UCSD-AML1 (cell line): ENCODE measurements around the gene YPEL2.
"Not testable (repeated sequence)": the region's sequence is repeated elsewhere in the genome, so short reads cannot be mapped to it uniquely, and the experiment has no call there.

ENCODE experiments used
- DNase-seq: peaks from one replicate; lab custom pipeline; 2025; ENCODE audit not compliant: unreplicated experiment; lab: John Stamatoyannopoulos, UW

YPEL2 gene

DNA sequence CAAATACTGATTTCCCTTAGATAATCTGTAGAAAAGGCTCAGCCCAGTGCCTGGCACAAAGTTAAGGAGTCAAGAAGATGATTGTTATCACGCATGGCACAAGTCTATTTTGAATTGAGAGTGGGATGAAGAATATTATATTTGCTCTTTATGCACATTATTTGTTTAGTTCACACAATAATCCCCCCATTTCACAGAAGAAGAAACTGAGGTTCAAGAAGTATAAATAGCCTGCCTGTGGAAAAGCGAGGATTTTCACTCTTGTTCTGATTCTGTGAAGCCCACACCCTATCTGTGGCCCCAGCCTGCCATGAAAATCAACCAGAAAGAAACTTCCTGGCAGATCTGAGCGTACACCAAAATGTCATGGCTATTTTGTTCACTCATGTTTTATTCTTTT lies 73.0 kb downstream of the YPEL2 start:
- DNase-seq = no peak

DNA sequence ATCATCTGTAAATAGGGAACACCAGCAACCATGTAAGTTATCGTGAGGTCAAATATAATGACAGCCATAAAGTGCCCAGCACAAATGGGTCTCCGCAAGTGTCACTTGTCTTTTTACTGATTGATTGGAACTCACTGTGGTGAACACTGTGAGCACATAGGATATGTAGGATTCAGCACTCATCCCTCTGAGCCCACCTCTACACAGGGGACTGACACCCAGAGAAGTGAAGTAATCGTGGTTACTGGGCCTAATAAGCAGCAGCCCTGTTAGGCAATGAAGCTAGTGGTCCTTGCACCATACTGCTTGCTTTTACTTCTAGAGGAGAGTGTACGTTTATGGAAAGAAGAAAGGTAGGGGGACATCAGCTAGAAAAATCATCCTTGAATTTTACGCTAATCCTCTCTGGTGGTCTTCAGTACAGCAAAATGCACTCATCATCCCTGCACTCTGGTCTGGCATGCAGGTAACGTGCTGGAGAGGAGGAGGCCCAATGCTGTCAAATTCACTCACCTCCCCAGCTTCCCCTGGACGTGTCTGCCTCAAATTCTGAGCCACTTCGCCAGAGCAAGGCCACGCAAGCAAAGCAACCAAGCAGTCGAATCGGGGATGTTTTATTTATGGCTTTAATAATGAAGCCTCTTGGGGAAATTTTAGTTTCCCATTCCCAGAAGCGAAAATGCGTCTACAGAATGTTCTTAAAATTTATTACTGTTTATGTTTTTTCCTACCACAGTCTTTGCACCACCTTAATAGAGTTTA lies 74.7 kb downstream of the YPEL2 start:
- no peak for DNase-seq

DNA sequence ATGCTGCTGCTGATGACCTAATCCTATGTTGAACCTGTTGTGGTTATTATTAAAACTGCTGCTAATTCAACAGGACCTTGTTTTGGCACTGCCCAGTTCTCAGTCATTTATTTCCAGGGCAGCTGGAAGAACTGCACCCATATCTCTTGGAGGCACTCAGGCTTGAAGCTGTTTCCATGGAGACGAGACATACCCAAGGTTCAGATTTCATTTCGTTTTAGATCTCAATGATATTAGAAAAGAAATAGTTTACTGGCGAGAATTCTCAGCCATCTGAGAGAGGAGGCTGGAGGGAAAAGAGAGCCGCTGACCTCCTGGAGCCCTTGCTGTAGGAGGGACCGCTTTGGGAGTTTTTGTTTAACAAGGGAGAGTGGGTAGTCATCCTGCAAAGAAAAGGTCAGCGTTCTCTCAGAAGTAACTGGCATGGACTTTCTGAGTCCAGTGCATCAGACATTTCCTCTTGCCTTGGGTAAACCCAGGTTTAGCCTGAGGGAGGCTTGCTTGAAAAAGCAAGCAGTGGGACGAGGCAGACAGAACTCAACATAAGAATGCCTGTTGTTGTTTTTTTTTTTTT lies 75.4 kb downstream of the YPEL2 start:
- DNase-seq = no peak

DNA sequence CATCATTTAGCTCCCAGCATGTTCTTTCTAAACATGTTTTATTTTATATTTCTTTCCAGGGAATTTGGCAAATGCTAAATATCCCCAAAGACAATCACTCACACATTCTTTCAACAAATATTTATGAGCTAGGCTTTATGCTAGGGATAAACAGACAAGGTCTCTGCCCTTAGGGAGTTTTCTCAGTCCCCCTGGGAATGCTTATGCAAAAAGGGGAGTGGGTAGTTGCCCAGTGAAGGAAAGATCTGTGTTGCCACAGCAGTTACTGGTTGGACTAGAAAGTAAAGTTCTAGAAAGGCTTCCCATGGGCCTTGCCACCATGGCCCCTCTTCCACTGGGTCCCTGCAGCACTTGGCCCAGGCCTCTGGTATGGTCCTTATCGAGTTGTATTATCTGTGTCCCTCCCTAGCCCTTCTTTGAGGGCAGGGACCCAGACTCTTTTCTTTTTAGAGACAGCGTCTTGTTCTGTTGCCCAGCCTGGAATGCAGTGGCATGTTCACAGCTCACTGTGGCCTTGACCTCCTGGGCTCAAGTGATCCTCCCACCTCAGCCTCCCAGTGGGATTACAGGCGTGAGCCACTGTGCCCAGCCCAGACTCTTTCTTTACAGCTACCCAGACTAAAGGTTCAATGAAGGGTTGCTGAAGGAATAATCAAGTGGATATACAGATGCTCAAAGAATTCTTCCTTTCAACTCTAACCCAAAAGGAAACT lies 78.0 kb downstream of the YPEL2 start:
- no peak for DNase-seq

DNA sequence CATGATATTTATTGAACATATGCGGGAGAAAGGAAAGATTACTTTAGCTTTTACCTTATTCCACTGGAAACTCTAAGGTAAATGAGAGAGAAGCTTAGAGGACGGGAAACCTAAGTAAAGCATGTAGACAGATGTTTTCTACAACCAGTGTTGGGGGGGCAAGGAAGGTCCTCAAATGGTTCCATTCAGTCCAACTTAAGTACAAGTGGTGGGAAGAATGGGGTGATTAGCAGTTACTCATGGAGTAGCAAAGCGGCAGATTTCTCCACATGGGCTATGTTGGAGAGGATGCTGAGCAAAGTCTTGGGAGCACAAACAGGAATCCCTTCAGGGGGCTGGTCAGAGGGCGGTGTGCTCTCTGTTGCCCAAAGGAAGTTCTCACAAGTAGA lies 78.6 kb downstream of the YPEL2 start:
- no peak for DNase-seq

DNA sequence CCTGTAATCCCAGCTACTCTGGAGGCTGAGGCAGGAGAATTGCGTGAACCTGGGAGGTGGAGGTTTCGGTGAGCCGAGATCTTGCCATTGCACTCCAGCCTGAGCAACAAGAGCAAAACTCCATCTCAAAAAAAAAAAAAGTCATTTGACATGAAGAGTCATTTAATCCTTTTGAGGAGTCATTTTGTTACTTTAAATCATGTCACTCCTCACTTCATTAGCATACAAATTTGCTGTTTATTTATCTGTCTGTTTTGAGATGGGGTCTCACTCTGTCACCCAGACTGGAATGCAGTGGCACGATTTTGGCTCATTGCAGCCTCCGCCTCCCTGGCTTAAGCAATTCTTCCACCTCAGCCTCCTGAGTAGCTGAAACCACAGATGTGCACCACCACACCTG lies 81.0 kb downstream of the YPEL2 start:
- DNase-seq = not testable (repeated sequence)

DNA sequence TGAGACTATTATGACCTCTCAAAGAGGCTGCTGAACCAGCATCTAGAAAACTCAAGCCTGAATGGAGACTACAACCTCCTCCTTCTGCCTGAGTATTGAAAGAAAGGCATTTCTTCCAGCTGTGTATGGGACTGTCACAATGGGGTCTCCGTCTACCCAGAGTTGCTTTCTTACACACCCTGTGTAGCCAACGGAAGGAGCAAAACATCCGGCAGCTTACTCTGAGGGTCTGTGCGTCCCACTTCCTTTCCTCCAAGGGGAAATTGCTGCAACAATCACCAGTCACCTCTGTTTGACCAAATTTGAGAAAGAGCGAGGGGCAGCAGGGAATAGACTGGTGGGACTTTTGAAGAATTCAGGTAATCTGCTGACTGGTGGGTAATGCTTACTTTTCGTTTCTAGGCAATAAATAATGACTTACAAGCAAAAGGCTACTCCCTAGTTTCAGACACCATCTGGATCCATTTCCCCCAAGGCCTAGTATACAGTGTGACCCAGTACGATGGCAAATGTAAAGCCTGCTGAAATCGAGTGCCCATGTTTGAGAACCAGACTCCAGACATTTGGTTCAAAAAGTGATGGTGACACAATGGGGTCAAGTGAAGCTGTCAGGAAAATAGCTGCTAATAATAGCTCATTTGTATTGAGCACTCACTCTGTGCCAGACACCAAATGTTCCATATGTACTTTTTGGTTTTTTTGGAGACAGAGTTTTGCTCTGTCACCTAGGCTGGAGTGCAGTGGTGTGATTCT lies 81.7 kb downstream of the YPEL2 start:
- no peak for DNase-seq

DNA sequence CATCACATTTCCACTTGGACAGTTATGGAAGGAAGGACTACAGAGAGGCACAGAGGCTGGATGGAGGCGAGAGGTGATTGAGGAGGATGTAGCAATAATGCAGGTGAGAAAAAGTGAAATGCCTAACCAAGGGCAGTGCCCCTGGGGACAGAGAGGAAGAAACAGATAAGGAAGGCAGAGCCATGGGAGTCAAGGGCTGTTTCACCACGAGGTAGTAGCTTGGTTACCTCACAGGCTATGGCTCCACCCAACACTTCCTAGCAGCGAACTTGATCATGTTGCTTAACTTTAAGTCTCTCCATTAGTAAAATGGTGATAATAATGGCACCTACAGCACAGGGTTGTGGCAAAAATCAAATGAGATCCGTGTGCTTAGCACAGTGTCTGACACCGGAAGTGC lies 83.9 kb downstream of the YPEL2 start:
- DNase-seq = no peak

DNA sequence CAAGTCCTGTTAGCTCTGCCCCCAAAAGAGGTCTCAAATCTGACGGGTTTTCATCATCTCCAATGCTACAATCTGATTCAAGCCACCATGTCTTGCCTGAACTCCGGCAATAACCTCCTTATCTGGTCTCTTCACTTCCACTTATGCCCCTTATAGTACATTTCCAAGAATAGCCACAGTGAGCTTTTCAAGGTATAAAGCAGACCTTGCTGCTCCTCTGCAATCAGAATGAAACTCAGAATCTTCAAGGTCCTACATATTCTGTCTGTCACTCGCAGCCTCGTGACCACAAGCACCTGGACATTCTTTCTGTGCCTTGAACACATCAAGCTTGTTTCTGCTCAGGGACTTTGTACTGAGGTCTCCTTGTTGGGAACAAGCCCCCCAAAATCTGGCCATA lies 84.7 kb downstream of the YPEL2 start:
- no peak for DNase-seq

DNA sequence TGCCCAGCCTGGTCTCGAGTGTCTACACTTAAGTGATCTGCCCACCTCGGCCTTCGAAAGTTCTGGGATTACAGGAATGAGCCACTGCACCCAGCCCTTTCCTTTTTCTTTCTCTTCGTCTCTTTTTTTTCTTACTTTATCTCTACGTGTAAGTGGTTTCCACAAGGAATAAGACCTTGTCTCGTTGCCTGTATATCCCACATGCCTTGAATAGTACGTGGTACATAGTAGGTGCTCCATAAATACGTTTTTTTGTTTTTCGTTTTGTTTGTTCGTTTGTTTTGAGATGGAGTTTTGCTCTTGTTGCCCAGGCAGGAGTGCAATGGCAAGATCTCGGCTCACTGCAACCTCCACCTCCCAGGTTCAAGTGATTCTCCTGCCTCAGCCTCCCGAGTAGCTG lies 86.0 kb downstream of the YPEL2 start:
- DNase-seq = no peak

DNA sequence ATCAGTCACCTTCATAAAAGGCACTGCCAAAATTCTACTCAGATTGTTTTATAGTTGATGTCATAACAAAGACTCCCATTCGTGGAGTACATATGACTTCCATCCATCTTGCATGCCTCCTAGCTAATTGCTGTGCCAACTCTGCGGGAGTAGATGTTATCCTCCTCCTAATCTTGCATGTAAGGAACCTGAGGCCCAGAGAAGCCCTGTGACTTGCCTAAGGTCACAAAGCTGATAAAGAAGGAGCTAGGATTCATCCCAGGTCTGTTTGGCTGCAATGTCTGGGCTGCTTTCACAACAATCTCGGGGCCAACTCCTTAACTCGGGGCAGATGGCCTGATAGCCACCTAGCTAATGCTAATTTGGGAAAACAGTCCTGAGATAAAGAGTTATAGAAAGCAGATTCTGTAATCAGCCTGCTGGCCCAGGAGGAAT lies 87.3 kb downstream of the YPEL2 start:
- DNase-seq = no peak

DNA sequence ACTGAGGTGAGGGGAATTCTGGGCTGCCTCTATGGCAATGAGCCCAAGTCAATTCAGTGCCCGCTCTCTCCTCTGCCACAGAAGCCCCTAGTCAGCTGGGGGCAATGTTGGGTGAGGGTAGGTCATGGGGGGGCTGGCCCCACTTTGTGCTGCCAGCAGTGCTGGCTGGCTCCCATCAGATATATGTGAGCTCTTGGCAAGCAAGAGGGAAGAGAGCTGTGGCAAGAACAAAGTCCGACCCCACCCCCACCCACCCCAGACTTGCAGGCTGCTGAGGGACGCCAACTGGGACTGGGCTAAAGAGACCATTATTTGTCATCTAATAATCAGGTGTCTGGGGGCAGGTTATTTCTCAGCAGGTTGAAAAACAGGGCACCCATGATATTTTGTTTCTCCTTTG lies 89.4 kb downstream of the YPEL2 start:
- no peak for DNase-seq

DNA sequence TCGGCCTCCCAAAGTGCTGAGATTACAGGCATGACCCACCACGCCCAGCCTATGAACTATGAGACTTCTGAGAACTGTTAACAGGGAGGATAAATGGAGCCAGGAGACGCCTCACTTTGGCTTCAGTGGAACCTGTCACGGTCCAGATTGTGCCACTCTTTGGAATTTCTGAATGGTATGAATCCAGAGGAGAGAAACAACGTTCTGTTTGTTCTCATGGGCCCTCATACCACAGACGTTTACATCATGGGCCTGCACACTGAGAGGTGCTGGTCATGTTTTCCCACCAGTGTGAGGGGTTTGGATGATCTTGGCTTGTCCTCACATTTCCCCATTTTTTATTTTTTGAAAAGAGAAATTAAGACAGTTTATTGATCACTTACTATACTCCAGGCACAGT lies 90.3 kb downstream of the YPEL2 start:
- DNase-seq = no peak

DNA sequence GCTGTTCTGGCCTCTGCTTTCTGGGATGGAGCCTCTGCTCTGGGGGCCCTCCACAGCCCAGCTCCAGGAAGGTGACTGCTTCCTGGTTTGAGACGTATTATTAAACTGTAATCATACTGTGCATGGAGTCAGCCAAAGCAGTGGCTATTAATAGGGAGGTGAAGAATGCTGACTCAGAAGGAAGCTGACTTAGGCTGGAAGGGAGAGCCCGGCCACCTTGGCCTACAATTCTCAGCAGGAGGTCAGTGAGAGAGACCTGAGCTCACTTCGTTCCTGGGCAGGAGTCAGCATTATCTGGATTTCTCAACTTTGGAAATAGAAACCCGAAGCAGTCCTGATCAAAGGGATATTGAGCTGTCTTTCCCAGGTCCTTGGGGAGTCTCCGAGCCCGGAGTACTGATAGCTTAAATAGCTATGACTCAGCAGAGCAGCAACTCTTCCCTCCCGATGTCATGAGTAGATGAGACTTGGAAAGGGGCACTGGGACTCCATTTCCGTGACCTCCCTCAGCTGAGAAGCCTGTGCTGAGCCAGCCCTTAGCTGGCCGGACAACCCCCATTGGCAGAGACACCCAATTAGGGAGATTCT lies 91.8 kb downstream of the YPEL2 start:
- DNase-seq = peak; percentile 38

DNA sequence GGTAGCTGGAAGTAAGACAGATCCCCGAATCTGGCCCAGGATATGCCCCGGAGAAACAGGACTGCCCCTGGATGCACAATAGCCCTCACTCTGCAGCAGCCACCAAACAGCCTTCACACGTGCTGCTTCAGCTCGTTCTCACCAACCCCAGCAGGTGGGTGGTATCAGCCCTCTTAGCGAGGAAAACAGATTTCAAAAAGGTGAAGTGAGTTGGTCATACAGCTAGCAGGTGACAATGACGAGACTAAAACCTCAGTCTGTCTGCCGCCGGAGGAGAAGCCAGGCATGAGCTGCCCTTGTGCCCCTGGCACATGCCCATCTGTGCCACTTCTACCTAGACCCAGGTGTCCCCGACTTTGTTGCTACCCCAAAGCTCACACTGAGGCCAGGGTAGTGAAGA lies 92.4 kb downstream of the YPEL2 start:
- no peak for DNase-seq

DNA sequence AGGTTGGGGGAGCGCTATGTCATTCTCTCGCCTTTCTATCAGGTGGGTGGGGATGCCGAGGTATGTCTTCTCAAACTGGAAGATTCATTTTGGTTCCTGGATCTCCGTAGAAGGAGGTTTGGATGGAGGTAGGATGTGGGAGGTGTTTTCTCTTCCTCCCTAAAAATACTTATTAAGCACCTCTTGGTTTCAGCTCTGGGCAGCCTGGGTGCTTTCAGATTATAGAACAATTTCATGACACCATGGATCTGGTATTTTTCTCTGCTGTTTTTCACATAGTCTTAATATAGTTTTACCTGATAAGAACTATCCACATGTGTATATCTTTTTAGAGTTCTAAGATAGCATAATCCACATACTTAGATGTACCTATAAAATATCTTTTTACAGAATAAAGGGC lies 92.9 kb downstream of the YPEL2 start:
- no peak for DNase-seq

DNA sequence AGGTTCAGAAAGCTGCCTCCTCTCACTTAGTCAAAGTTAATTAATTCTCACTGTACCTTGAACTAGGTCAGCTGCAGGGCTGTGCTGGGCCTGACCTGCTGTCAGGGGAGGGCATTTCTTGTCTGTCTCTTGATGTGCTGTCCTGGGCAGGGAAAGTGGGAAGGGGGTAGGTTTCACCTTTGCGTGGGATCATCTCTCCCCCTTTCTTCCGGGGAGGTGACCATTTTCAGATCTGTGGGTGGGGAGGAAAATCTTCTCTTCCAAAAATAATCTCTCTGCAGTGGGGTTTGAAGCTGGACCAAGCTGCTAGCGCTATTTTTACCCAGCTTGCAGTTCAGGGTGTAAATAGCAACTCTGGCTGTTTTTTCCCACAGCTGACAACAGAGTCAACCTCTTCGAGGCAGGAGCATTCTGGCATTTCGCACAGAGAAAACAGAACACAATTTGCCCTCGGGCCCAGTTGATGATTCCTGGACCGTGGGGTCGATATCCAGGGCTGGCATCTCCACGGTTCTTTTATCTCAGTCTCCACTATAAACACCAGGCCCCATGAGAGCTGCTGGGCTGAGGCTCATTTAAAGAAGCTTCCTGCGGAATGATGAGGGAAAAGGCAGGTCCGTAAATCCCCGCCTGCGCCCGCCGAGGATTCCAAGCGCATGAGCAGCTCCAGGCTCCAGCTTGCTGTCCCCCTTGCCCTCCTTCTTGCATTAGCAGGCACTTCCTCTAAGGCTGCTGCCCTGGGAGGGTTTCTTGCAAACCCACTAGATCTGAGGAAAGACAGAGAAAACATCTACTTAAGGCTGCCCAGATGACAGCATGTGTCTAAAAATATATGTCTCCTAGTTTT lies 93.9 kb downstream of the YPEL2 start:
- no peak for DNase-seq

DNA sequence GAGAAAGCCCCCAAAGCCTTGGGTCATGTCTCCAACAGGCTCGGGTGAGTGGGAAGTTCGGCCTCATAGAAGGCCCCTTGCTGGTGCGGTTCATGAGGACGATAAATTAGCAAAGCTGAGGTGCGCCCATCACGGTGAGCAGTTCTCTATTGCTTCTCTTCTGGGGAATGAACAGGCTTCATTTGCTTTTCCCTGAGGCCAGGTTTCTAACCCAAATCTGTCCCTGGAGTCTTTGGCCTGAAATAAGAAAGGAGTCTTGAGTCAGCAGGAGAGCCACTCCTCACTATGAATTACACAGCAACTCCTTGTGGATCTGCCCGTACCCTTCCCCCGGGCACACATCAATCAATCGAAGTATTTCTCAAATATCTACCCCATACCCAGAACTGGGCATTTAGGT lies 94.6 kb downstream of the YPEL2 start:
- DNase-seq = no peak

DNA sequence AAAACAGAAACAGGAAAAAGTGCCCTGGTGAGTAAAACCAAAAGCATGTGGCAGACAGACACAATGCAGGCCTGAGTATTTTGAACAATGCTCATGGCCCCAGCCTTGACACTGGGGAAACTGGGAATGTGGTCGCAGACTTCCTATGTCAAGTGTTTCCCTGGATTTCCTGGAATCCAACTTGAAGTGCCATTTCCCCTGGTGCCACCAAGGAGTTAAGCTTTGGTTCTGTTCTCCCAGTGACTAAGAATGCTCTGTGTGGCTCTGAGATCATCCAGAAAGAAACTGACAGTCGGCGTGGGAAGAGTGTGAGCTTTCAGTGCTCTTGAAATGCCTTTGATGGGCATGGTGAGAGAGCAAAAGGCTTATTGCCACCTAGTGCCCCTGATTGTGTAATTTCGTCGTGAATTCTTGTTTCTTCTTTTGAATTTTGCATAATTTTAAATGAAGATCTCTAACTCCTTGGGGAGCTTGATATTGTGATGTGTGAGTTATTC lies 96.0 kb downstream of the YPEL2 start:
- DNase-seq = no peak

DNA sequence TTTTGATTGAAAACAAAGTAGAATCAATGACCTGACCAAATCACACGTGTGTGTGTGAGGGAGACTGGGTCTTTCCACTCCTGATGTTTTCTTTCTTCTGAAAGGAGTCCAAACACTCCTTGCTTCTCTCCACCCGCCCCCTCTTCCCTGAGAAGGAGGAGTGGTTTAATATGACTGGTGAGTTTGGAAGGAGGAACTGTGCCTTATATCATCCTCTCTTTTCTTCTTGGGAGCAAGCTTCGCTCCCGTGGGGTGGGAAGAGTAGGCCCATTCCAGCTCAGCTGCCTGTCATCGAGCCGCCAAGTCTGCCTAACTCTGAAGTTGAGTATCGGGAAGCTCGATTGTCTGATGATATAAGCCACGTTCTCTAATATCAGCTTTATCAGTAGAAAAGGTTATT lies 96.5 kb downstream of the YPEL2 start:
- no peak for DNase-seq
